Adipocyte (in vitro differentiated cells): ENCODE data around the gene ADAMTSL3.
"Not testable (repeated sequence)": the region's sequence is repeated elsewhere in the genome, so short reads cannot be mapped to it uniquely, and the experiment has no call there.

Source experiments
- DNase-seq: peaks from one replicate; pipeline ENCODE4 v3.0.0-alpha.2; 2015; ENCODE audit warnings: low read depth
- H3K27me3 ChIP-seq: replicated peaks from 2 replicates; pipeline ENCODE4 v1.7.0; 2013; ENCODE audit warnings: mild to moderate bottlenecking, low read length, moderate library complexity; ENCODE audit not compliant: control insufficient read depth, insufficient read depth
- H3K36me3 ChIP-seq: 2 replicates; pipeline ENCODE4 v1.7.0; 2013; ENCODE audit warnings: low read length, mild to moderate bottlenecking, moderate library complexity; ENCODE audit not compliant: control insufficient read depth, insufficient read depth, severe bottlenecking
- H3K4me1 ChIP-seq: 2 replicates; pipeline ENCODE4 v1.7.0; 2013; ENCODE audit warnings: mild to moderate bottlenecking, low read length, moderate library complexity; ENCODE audit not compliant: control insufficient read depth, insufficient read depth
- H3K4me3 ChIP-seq: 2 replicates; pipeline ENCODE4 v1.7.0; 2013; ENCODE audit warnings: mild to moderate bottlenecking, low read length, moderate library complexity
- H3K9ac ChIP-seq: 2 replicates; pipeline ENCODE4 v1.7.0; 2013; ENCODE audit warnings: mild to moderate bottlenecking, low read length, moderate library complexity
- H3K9me3 ChIP-seq: 2 replicates; pipeline ENCODE4 v1.7.0; 2013; ENCODE audit warnings: mild to moderate bottlenecking, low read length, moderate library complexity; ENCODE audit not compliant: control insufficient read depth

ADAMTSL3 gene

GRCh38 chr15:84051146-84051545 lies 397.2 kb downstream of the ADAMTSL3 start:
- not testable (repeated sequence) for H3K4me1 ChIP-seq, H3K4me3 ChIP-seq, H3K27me3 ChIP-seq, H3K9me3 ChIP-seq, DNase-seq, H3K36me3 ChIP-seq, H3K9ac ChIP-seq

- not testable (repeated sequence) for H3K4me1 ChIP-seq, H3K4me3 ChIP-seq, DNase-seq, H3K36me3 ChIP-seq, H3K27me3 ChIP-seq, H3K9ac ChIP-seq
- H3K9me3 ChIP-seq: peaks cover 21% of the 10 kb centered on the region
Measured at GRCh38 chr15:84054544-84054943, 400.6 kb downstream of the ADAMTSL3 start.

- H3K4me1 ChIP-seq: no peaks in the 10 kb centered on the region
- peaks cover 29% of the 10 kb centered on the region for H3K9me3 ChIP-seq
- no peak overlapping the region for H3K9ac ChIP-seq
- no peaks in the 10 kb centered on the region for H3K36me3 ChIP-seq
- no peak overlapping the region for H3K4me3 ChIP-seq
- no peak for DNase-seq
- H3K27me3 ChIP-seq: no peaks in the 10 kb centered on the region
Measured at GRCh38 chr15:84057714-84058331, 403.9 kb downstream of the ADAMTSL3 start.

GRCh38 chr15:84063674-84064073 lies 409.8 kb downstream of the ADAMTSL3 start:
- H3K27me3 ChIP-seq, DNase-seq, H3K4me3 ChIP-seq, H3K4me1 ChIP-seq, H3K9ac ChIP-seq, H3K36me3 ChIP-seq: not testable (repeated sequence)
- peaks cover 22% of the 10 kb centered on the region for H3K9me3 ChIP-seq

GRCh38 chr15:84068674-84069073 lies 414.8 kb downstream of the ADAMTSL3 start:
- H3K4me3 ChIP-seq, H3K36me3 ChIP-seq, DNase-seq, H3K9ac ChIP-seq, H3K4me1 ChIP-seq, H3K9me3 ChIP-seq, H3K27me3 ChIP-seq: not testable (repeated sequence)

- not testable (repeated sequence) for H3K27me3 ChIP-seq, H3K4me3 ChIP-seq, H3K4me1 ChIP-seq, H3K9ac ChIP-seq, H3K36me3 ChIP-seq, DNase-seq, H3K9me3 ChIP-seq
Measured at GRCh38 chr15:84078038-84078437, 424.1 kb downstream of the ADAMTSL3 start.

GRCh38 chr15:84079325-84079884 lies 425.5 kb downstream of the ADAMTSL3 start:
- H3K4me3 ChIP-seq, H3K27me3 ChIP-seq, DNase-seq, H3K9me3 ChIP-seq, H3K4me1 ChIP-seq, H3K36me3 ChIP-seq, H3K9ac ChIP-seq: not testable (repeated sequence)

- Histone ChIP-seq H3K27me3 (peaks cover 3% of the 10 kb centered on the region), H3K9ac (no peak overlapping the region), H3K4me1 (no peaks in the 10 kb centered on the region), H3K9me3 (no peaks in the 10 kb centered on the region), H3K36me3 (no peaks in the 10 kb centered on the region), H3K4me3 (peak overlapping the region; percentile 78)
- DNase-seq: peak; percentile 24
Measured at GRCh38 chr15:84079885-84080777, 426.2 kb downstream of the ADAMTSL3 start.

- H3K9me3 ChIP-seq, H3K36me3 ChIP-seq, DNase-seq, H3K9ac ChIP-seq, H3K27me3 ChIP-seq, H3K4me1 ChIP-seq: not testable (repeated sequence)
- H3K4me3 ChIP-seq: peak overlapping the region; percentile 78
Measured at GRCh38 chr15:84080778-84081084, 426.8 kb downstream of the ADAMTSL3 start.

GRCh38 chr15:84081391-84082168 lies 427.7 kb downstream of the ADAMTSL3 start:
- H3K4me3 ChIP-seq: no peak overlapping the region
- H3K27me3 ChIP-seq: peaks cover 3% of the 10 kb centered on the region
- DNase-seq: no peak
- H3K9ac ChIP-seq: no peak overlapping the region
- H3K4me1 ChIP-seq: no peaks in the 10 kb centered on the region
- no peaks in the 10 kb centered on the region for H3K9me3 ChIP-seq
- no peaks in the 10 kb centered on the region for H3K36me3 ChIP-seq

GRCh38 chr15:84082739-84083138 lies 428.8 kb downstream of the ADAMTSL3 start:
- no peaks in the 10 kb centered on the region for H3K9me3 ChIP-seq
- no peaks in the 10 kb centered on the region for H3K36me3 ChIP-seq
- no peak overlapping the region for H3K9ac ChIP-seq
- DNase-seq: no peak
- peaks cover 3% of the 10 kb centered on the region for H3K27me3 ChIP-seq
- H3K4me3 ChIP-seq: no peak overlapping the region
- H3K4me1 ChIP-seq: no peaks in the 10 kb centered on the region
